Ishikawa (cell line): Measurements from ENCODE around the gene LUZP4.

Source experiments
- EGR1 ChIP-seq: IDR thresholded peaks from 2 replicates; pipeline ENCODE4 v1.6.1; 2012
- EP300 ChIP-seq: IDR thresholded peaks from 2 replicates; pipeline ENCODE4 v1.6.1; 2012; ENCODE audit warnings: borderline replicate concordance
- MAX ChIP-seq: IDR thresholded peaks from 2 replicates; pipeline ENCODE4 v1.6.1; 2012
- RAD21 ChIP-seq: IDR thresholded peaks from 2 replicates; pipeline ENCODE4 v1.6.1; 2012; ENCODE audit warnings: low read depth
- TCF12 ChIP-seq: IDR thresholded peaks from 2 replicates; pipeline ENCODE4 v1.6.1; 2012; ENCODE audit warnings: low read depth
- TEAD4 ChIP-seq: IDR thresholded peaks from 2 replicates; pipeline ENCODE4 v1.6.1; 2012
- ZBTB7A ChIP-seq: IDR thresholded peaks from 2 replicates; pipeline ENCODE4 v1.6.1; 2012; ENCODE audit warnings: low read depth

GRCh38 chrX:115269051-115269683 lies 20.3 kb upstream of the LUZP4 start:
- no peak for TF ChIP-seq MAX
- TF ChIP-seq TEAD4, result no peak
- TF ChIP-seq EP300, result no peak
- no peak for TF ChIP-seq TCF12
- TF ChIP-seq ZBTB7A, result no peak
- TF ChIP-seq EGR1, result no peak
- TF ChIP-seq RAD21, result no peak
